Right ventricle myocardium inferior (tissue), 1 donor: ENCODE data around the gene NHSL1. TPM values are rescaled to one million over a fixed set of nuclear protein-coding genes. Genes with fewer than 3 reads are reported as not detected.
"Not testable (repeated sequence)": the region's sequence is repeated elsewhere in the genome, so short reads cannot be mapped to it uniquely, and the experiment has no call there.

Experiments used
- ATAC-seq: fragments of 200-7000 bp; cut with Tn5 transposase; one replicate; pipeline ENCODE4 v1.9.1; 2020; ENCODE audit warnings: mild to moderate bottlenecking, moderate library complexity
- DNase-seq: peaks from one replicate; pipeline ENCODE4 v3.0.0; 2021; ENCODE audit errors: missing footprints
- intact Hi-C: fragments of 100-400 bp; cut with DNase I; formaldehyde crosslinking; loops from one replicate; pipeline ENCODE4 v1.11.0; 2022
- total RNA-seq: library from RNA; stranded (reverse); fragmentation: NEBNext Ultra II Directional; extraction: Animal tissue kit (Norgen Biotek cat#: 25700); gene quantifications from one replicate; pipeline ENCODE4 v1.2.1, GENCODE V29; 2021
- donor health status: DM: no; HTN: yes; CAD: no; lungs with severe emphysema.

NHSL1 gene
- total RNA-seq, 1 donor from 2014 or later = 56.6 TPM

GRCh38 chr6:138440758-138441357 lies 58.4 kb downstream of the NHSL1 start:
- ATAC-seq = no peak
- DNase-seq = no peak
- intact Hi-C loops = no loop called here

- ATAC-seq (no peak), DNase-seq (no peak)
- intact Hi-C loops = no loop called here
Measured at GRCh38 chr6:138440296-138440695, 59.0 kb downstream of the NHSL1 start.

GRCh38 chr6:138439546-138439945 lies 59.7 kb downstream of the NHSL1 start:
- no peak for DNase-seq
- ATAC-seq = no peak
- intact Hi-C loops = no loop called here

GRCh38 chr6:138434925-138435324 lies 64.4 kb downstream of the NHSL1 start:
- DNase-seq (no peak), ATAC-seq (no peak)
- intact Hi-C loops = no loop called here

DNA sequence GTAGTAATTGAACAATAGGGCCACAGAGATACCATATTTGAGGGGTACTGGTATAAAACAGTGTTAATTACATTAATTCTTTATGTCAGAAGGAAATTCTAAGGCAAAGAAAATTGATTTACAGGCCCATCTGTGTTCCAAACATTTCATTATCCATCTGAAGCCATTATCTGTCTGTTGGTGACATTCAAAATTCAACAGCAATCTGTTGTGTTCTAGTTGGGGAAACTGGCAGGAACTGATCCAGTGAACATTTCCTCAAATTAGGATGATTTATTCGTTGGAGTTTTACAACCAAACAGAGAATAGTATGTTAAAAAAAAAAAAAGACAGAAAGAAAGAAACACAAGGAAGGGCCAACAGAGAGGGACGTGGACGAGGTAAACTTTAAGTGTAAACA lies 65.2 kb downstream of the NHSL1 start:
- ATAC-seq (no peak), DNase-seq (no peak)
- intact Hi-C loops = no loop called here

- DNase-seq (peak; percentile 61), ATAC-seq (no peak)
- intact Hi-C loops = no loop called here
Measured at GRCh38 chr6:138432063-138432356, 67.3 kb downstream of the NHSL1 start.

DNA sequence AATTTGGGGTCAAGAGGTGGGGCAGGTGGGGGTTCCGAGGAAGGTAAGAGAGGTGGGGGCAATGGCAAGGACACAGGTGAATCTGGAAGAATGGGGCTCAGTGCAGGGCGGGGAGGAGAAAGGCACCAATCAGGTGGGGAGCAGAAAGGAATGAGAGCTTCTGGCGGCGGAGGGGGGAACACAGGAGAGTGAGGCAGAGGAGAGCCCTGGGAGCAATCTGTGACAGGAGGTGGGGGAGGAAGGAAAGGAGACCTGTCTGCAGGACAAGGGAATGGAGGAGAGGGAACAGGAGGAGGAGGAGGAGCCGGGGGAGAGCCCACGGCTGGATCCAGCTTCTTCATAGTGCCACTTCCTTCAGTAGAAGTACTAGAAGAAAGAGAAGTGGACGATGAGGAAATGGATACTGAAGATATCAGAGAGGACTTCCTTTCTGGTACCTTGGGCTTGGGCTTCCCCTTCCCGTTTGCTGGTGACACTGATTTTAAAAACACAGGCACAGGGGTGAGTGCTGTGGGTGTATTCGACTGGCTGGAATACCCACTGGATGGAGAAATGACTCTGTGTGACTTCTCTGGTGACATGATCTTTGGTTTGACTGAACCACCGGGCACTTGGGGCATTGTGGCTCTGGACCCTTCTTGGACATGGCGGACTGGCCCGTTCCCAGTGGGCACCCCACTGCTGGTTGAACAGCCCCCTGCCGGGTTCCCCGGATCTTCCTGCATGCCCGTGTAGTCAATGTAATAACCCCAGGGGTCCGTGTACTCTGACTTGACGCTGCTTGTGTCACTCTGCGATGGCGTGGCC lies 67.8 kb downstream of the NHSL1 start:
- no peak for ATAC-seq
- DNase-seq = no peak
- intact Hi-C loops = no loop called here

DNA sequence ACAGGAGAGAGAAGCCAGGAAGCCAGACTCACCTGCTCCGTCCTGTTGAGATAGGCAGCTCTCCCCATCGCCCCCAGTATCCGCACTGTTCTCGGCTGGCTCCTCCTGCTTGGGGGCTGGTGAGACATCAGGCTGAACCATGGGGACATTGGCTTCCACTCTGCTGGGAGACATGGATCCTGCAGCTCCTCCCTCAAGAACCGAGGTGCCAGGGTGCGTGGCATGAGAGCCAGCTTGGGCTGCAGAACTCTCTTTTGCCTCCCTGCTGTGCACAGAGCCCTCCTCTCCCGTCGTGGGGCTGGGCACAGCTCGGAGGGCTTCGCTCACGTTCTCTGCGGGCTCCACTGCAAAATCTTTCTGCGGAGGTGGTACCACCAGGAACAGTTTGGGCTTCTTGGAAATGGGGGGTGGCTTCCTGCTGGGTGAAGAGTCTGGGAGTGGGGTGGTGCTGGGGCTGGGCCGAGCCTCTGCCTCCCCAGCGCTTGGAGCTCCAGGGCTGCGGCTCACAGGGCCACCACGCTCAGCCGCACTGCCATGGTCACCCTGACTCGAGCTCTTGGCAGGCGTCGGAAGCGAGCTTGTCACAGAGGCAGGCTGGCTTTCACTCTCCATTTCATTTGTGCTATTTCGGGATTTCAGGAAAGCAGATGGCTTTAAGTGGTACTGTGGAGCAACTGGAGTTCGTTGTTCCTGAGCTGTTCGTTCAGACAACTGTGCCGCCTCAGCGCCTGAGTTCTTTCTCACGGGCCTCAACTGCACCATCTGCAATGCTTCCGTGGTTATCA lies 68.7 kb downstream of the NHSL1 start:
- DNase-seq (peak; percentile 73), ATAC-seq (peak; percentile 81)
- intact Hi-C loops = no loop called here

GRCh38 chr6:138429761-138430160 lies 69.5 kb downstream of the NHSL1 start:
- intact Hi-C loops = loop anchor here (2.0 to 10.0 kb wide), 4 partner anchors 79 to 335 kb away; no protein-coding TSS in a partner anchor
- ATAC-seq (no peak), DNase-seq (no peak)

GRCh38 chr6:138428944-138429598 lies 70.2 kb downstream of the NHSL1 start:
- intact Hi-C loops = loop anchor here (2.0 to 10.0 kb wide), 4 partner anchors 80 to 336 kb away; no protein-coding TSS in a partner anchor
- ATAC-seq (peak; percentile 30), DNase-seq (no peak)

DNA sequence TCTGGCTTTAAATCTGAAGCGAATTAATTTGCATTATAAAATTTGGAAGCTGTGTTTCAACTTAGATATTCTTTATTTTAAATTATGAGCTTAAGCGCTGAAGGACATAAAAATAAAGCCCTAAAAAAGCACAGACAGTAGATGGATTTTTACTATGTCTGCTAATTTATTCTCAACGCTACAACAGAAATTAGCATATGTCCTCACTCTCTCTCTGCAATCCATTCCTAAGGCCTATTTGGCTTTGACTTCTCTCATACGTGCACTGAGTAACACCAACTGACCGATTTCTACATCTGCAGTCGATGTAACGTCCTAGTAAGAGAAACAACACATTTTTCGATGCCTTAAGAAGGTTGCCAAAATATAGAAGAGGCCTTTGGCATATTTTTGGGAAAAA lies 71.6 kb downstream of the NHSL1 start:
- DNase-seq (no peak), ATAC-seq (no peak)
- intact Hi-C loops = loop anchor here (2.0 to 10.0 kb wide), 4 partner anchors 81 to 337 kb away; no protein-coding TSS in a partner anchor

- DNase-seq = no peak
- no peak for ATAC-seq
- intact Hi-C loops = loop anchor here (5.0 to 10.0 kb wide), 2 partner anchors 146 to 338 kb away; no protein-coding TSS in a partner anchor
Measured at GRCh38 chr6:138426500-138427123, 72.7 kb downstream of the NHSL1 start.

GRCh38 chr6:138425256-138425655 lies 74.0 kb downstream of the NHSL1 start:
- not testable (repeated sequence) for ATAC-seq, DNase-seq
- intact Hi-C loops = loop anchor here (5.0 to 10.0 kb wide), 2 partner anchors 147 to 340 kb away; no protein-coding TSS in a partner anchor

DNA sequence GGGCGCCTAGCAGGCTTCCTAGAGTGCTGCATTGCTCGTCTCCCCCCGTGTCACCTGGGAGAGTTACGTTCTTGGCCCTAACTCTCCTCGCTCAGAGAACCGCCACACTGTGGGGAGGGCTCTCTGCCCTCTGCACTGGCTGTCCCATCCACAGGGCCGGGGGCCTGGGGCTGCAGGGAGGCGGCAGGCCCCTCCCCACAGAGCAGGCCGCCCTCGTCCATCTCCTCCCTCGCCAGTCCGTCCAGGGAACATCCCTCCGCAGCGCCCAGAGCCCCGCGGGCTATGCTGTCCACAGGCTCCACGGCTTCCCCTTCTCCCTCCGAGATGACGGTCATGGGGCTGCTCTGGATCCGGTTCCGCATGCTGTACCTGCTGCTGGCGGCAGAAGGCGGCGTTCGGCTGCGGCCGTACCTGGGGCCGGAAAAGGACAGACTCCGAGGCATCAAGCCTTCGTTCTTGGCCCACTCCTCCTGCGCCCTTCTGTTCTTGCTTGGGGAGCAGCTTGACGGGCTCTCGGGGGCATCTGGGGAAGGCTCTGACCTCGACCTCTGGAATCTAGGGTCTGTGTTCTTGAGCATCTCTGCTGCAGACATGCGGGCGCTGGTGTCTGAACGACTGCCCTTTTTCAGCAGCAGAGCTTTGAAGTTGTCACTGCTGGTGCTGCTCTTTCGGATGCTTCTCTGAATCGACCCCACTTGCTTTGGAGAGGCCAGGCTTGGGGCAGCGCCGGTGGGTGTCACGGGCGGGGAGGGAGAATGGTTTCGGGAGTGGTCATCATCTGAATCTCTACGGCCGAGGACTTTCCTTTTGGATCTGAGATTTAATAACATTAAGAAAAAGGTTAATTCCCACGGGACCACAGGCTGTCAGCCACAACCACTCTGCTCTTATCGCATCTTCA lies 75.0 kb downstream of the NHSL1 start:
- DNase-seq (peak; percentile 60), ATAC-seq (no peak)
- intact Hi-C loops = loop anchor here (10.0 kb wide), 1 partner anchor 341 kb away; no protein-coding TSS in a partner anchor

GRCh38 chr6:138422861-138423260 lies 76.4 kb downstream of the NHSL1 start:
- intact Hi-C loops = loop anchor here (10.0 kb wide), 1 partner anchor 342 kb away; no protein-coding TSS in a partner anchor
- DNase-seq = no peak
- no peak for ATAC-seq

DNA sequence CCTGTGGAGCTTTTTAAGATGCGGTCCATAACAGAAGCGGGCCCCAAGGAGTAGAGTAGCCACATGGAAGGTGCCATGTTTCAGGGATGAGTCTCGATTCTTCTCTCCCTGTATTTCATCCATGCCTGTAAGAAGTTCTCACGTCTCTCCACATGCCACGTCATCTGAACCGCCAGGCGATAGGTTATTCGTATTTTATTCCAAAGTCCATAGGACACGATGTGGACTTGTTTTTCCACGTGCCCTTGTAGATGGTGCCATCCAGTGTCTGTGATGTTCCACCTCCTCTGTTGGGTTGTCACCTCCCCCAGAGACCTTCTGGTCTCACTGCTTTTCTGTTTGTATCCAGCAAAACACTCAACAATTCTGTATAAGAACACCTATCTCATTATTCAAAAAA lies 77.7 kb downstream of the NHSL1 start:
- ATAC-seq (no peak), DNase-seq (no peak)
- intact Hi-C loops = loop anchor here (10.0 kb wide), 1 partner anchor 343 kb away; no protein-coding TSS in a partner anchor

- ATAC-seq (no peak), DNase-seq (no peak)
- intact Hi-C loops = loop anchor here (10.0 kb wide), 1 partner anchor 344 kb away; no protein-coding TSS in a partner anchor
Measured at GRCh38 chr6:138421089-138421488, 78.2 kb downstream of the NHSL1 start.
